ENCODE measurements around the gene DGKZ. TPM values are rescaled to one million over a fixed set of nuclear protein-coding genes. Genes with fewer than 3 reads are reported as not detected.

DGKZ gene
- total RNA-seq, 1 donor from 2014 or later: 12.5 TPM

DNA sequence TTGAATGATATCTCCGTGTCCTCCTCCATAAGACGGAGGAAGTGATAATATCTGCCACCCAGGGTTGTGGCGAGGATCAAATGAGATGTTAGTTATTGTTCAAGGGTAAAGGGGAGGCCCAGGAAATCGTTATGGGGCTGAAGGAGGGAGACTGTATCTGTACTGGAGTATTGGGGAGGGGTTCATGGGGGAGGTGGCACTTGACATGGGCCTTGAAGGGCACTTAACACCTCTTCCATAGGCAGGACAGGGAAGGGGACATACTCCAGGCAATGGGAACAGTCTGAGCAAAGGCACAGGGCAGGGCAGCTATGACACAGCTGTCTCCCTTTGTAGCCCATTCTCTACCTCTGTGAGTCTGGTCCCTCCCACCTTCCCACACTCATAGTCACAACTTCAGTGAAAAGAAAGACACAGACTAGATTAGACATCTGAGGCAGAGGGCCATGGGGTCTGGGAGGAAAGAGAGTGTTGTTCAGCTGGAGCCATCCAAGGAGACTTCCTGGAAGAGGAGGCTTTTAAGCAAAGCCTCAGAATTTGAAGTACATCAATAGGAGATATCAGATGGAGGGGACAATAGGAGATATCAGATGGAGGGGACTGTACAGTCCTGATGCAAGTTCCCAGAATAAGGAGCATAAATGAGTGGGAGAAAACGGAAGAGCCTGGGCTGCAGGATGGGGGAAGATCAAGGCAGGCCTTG lies 15.8 kb upstream of the DGKZ start:
- Histone ChIP-seq H3K9me3 (ENCODE audit: low read depth) (no peaks in the 10 kb centered on the region), H3K4me3 (peak overlapping the region; percentile 11), H3K4me1 (peaks cover 48% of the 10 kb centered on the region), H2AFZ (replicated peaks) (no peak overlapping the region), H3K27me3 (peaks cover 39% of the 10 kb centered on the region), H3F3A (ENCODE audit: low read depth) (peaks cover 52% of the 10 kb centered on the region), H3K36me3 (no peaks in the 10 kb centered on the region), H3K4me2 (peak overlapping the region; percentile 100), H3K27ac (no peak overlapping the region), H3K79me2 (ENCODE audit: low read depth) (no peaks in the 10 kb centered on the region), H3K9ac (no peak overlapping the region), H4K20me1 (ENCODE audit: low read depth) (no peaks in the 10 kb centered on the region)
- Mint-ChIP-seq H3K4me3 (peak overlapping the region; percentile 71), H3K4me1 (peaks cover 58% of the 10 kb centered on the region), H3K27me3 (ENCODE audit: insufficient read depth, low read depth) (peaks cover 22% of the 10 kb centered on the region), H3K36me3 (no peaks in the 10 kb centered on the region), H3K9me3 (no peaks in the 10 kb centered on the region), H3K27ac (peak overlapping the region; percentile 98)
- TF ChIP-seq EZH2 (IDR thresholded peaks at IDR 0.05): no peak
- TF ChIP-seq, protein P1, sequence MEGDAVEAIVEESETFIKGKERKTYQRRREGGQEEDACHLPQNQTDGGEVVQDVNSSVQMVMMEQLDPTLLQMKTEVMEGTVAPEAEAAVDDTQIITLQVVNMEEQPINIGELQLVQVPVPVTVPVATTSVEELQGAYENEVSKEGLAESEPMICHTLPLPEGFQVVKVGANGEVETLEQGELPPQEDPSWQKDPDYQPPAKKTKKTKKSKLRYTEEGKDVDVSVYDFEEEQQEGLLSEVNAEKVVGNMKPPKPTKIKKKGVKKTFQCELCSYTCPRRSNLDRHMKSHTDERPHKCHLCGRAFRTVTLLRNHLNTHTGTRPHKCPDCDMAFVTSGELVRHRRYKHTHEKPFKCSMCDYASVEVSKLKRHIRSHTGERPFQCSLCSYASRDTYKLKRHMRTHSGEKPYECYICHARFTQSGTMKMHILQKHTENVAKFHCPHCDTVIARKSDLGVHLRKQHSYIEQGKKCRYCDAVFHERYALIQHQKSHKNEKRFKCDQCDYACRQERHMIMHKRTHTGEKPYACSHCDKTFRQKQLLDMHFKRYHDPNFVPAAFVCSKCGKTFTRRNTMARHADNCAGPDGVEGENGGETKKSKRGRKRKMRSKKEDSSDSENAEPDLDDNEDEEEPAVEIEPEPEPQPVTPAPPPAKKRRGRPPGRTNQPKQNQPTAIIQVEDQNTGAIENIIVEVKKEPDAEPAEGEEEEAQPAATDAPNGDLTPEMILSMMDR (IDR thresholded peaks at IDR 0.05): no peak
- TF ChIP-seq EZH2phosphoT487 (IDR thresholded peaks at IDR 0.05): no peak
- DNase-seq (ENCODE audit: low spot score): no peak

DNA sequence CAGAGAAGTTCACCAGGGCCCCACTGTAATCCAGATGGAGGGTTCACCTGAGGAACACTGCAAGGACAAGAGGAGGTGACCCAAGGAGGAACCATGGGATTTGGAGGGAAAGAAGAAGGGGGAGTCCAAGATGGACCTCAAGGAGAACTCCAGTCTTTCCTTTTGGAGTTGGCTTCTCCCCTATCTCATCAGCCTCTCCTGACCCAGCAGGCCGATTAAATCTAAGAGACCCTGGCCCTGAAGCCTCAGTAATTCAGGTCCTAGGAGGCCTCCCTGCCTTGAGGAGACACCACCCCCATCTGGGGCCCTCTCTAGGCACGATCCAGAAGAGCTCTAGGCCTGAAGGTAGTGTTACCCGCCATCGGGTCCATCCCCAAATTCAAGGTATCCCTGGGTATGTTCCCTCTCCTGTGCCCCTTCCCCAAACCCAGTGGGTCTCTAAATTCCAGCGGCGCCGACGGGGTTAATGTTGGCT lies 15.1 kb upstream of the DGKZ start:
- peak overlapping the region; percentile 100 for H3K4me2 ChIP-seq
- H3K27me3 Mint-ChIP-seq (ENCODE audit: insufficient read depth, low read depth): peaks cover 24% of the 10 kb centered on the region
- no peak for DNase-seq (ENCODE audit: low spot score)
- no peaks in the 10 kb centered on the region for H4K20me1 ChIP-seq (ENCODE audit: low read depth)
- TF ChIP-seq EZH2 (IDR thresholded peaks at IDR 0.05) (no peak), EZH2phosphoT487 (IDR thresholded peaks at IDR 0.05) (no peak)
- TF ChIP-seq, protein P1 (IDR thresholded peaks at IDR 0.05): no peak
- H3F3A ChIP-seq (ENCODE audit: low read depth): peaks cover 58% of the 10 kb centered on the region
- no peaks in the 10 kb centered on the region for H3K79me2 ChIP-seq (ENCODE audit: low read depth)
- H3K27ac Mint-ChIP-seq: peak overlapping the region; percentile 0
- peaks cover 54% of the 10 kb centered on the region for H3K4me1 ChIP-seq
- no peak overlapping the region for H3K27ac ChIP-seq
- peak overlapping the region; percentile 71 for H3K4me3 Mint-ChIP-seq
- H3K4me3 ChIP-seq: peak overlapping the region; percentile 83
- no peaks in the 10 kb centered on the region for H3K36me3 Mint-ChIP-seq
- no peaks in the 10 kb centered on the region for H3K36me3 ChIP-seq
- H3K9ac ChIP-seq: no peak overlapping the region
- H3K9me3 ChIP-seq (ENCODE audit: low read depth): no peaks in the 10 kb centered on the region
- no peaks in the 10 kb centered on the region for H3K9me3 Mint-ChIP-seq
- peaks cover 59% of the 10 kb centered on the region for H3K4me1 Mint-ChIP-seq
- H3K27me3 ChIP-seq: peaks cover 39% of the 10 kb centered on the region
- H2AFZ ChIP-seq (replicated peaks): no peak overlapping the region

DNA sequence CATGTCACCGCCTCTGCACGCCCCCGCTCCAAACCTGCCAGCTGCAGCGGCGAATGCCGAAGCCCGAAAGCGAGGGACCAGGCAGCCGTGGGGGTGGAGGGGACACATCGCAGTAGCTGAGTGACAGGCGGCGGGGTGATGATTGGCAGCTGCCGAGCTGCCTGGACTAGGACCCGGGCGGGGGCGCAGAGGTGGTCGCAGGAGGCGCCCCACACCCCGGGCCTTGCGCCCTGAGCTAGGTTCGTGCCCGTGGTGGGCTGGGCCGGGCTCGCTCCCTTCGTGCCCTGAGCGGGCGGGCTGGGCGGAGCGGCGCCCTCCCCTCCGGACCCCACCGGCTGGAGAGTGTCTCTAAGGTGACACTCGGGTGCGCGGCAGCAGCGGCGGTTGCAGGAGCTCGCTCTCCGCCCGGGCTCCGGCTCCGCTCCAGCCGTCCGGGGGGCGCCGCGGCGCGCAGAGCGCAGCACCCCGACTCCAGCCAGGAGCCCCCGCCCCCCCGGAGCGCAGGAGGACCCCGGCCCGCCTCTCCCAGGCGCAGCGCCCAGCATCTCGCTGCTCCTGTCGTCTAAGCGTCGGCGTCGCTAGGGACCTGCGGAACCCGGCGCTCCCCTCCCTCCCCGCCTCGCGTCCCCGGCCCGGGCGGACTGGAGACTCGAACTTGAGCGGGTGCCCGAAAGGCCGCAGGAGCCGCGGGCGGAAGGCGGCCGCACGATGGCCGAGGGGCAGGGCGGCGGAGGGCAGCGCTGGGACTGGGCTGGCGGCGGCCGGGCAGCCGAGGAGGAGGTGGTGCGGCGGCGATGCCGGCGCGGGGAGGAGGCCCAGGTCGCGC lies 14.5 kb upstream of the DGKZ start:
- H3F3A ChIP-seq (ENCODE audit: low read depth): peaks cover 63% of the 10 kb centered on the region
- no peaks in the 10 kb centered on the region for H4K20me1 ChIP-seq (ENCODE audit: low read depth)
- H3K9ac ChIP-seq: no peak overlapping the region
- peaks cover 54% of the 10 kb centered on the region for H3K4me1 ChIP-seq
- Mint-ChIP-seq H3K9me3 (no peaks in the 10 kb centered on the region), H3K4me3 (peak overlapping the region; percentile 71), H3K27ac (no peak overlapping the region), H3K27me3 (ENCODE audit: insufficient read depth, low read depth) (peaks cover 27% of the 10 kb centered on the region), H3K36me3 (no peaks in the 10 kb centered on the region), H3K4me1 (peaks cover 63% of the 10 kb centered on the region)
- peak overlapping the region; percentile 97 for H2AFZ ChIP-seq (replicated peaks)
- DNase-seq (ENCODE audit: low spot score): peak; percentile 79
- H3K4me2 ChIP-seq: peak overlapping the region; percentile 100
- H3K9me3 ChIP-seq (ENCODE audit: low read depth): no peaks in the 10 kb centered on the region
- no peak overlapping the region for H3K27ac ChIP-seq
- no peaks in the 10 kb centered on the region for H3K79me2 ChIP-seq (ENCODE audit: low read depth)
- peak; percentile 67 for TF ChIP-seq EZH2 (IDR thresholded peaks at IDR 0.05)
- TF ChIP-seq, protein P1 (IDR thresholded peaks at IDR 0.05): no peak
- H3K36me3 ChIP-seq: no peaks in the 10 kb centered on the region
- H3K27me3 ChIP-seq: peaks cover 39% of the 10 kb centered on the region
- H3K4me3 ChIP-seq: peak overlapping the region; percentile 83

All from neural progenitor cell (in vitro differentiated cells).